GM18508 (cell line): ENCODE measurements around the gene VAV2.

Experiments
- ATAC-seq: cut with Tn5 transposase; IDR thresholded peaks from one replicate; pipeline ENCODE4 v1.9.1; 2021; ENCODE audit warnings: moderate number of reproducible peaks; ENCODE audit not compliant: insufficient read depth, unreplicated experiment

The VAV2 gene

GRCh38 chr9:133991964-133992779 is at the start of gene VAV2:
Gene VAV2, minus strand, starts transcription at chr9:133992324. Its CDS starts 46 bp downstream, at chr9:133992278.
- ATAC-seq, result no peak

GRCh38 chr9:134041649-134041962 is 49.5 kb upstream of the VAV2 start:
- no peak for ATAC-seq

- ATAC-seq, result no peak
Observed at GRCh38 chr9:134040781-134041648, 48.9 kb upstream of the VAV2 start.

GRCh38 chr9:134040176-134040565 is 48.0 kb upstream of the VAV2 start:
- no peak for ATAC-seq

GRCh38 chr9:134039386-134040175 is 47.5 kb upstream of the VAV2 start:
- no peak for ATAC-seq

GRCh38 chr9:134037641-134038040 is 45.5 kb upstream of the VAV2 start:
- ATAC-seq, result no peak

GRCh38 chr9:134036130-134036529 is 44.0 kb upstream of the VAV2 start:
- ATAC-seq, result no peak

GRCh38 chr9:134035041-134036039 is 43.2 kb upstream of the VAV2 start:
- ATAC-seq, result no peak

GRCh38 chr9:134034215-134035040 is 42.3 kb upstream of the VAV2 start:
- ATAC-seq, result no peak

- no peak for ATAC-seq
Observed at GRCh38 chr9:134033516-134034214, 41.5 kb upstream of the VAV2 start.

- ATAC-seq, result no peak
Observed at GRCh38 chr9:134032456-134033222, 40.5 kb upstream of the VAV2 start.

GRCh38 chr9:134031783-134032182 is 39.7 kb upstream of the VAV2 start:
- no peak for ATAC-seq

GRCh38 chr9:134030821-134031470 is 38.8 kb upstream of the VAV2 start:
- ATAC-seq, result no peak

GRCh38 chr9:134029248-134030226 is 37.4 kb upstream of the VAV2 start:
- no peak for ATAC-seq

GRCh38 chr9:134028575-134029247 is 36.6 kb upstream of the VAV2 start:
- no peak for ATAC-seq
